Chondrocyte (in vitro differentiated cells): ENCODE data around the gene SWSAP1. TPM values are rescaled to one million over a fixed set of nuclear protein-coding genes. Genes with fewer than 3 reads are reported as not detected.
"Not testable (repeated sequence)": the region's sequence is repeated elsewhere in the genome, so short reads cannot be mapped to it uniquely, and the experiment has no call there.

Source experiments
- DNase-seq: peaks from one replicate; pipeline ENCODE4 v3.0.0; 2021; ENCODE audit warnings: mixed read lengths, low spot score
- H3K27ac Mint-ChIP-seq: one replicate; pipeline ENCODE4 v1.8.0; 2021; ENCODE audit warnings: mild to moderate bottlenecking, moderate library complexity, mixed read lengths; ENCODE audit not compliant: unreplicated experiment
- H3K27me3 Mint-ChIP-seq: 2 replicates; pipeline ENCODE4 v1.8.0; 2021; ENCODE audit warnings: low read depth, mixed read lengths
- H3K36me3 Mint-ChIP-seq: 2 replicates; pipeline ENCODE4 v1.8.0; 2021; ENCODE audit warnings: low read depth, mixed read lengths
- H3K4me1 Mint-ChIP-seq: 2 replicates; pipeline ENCODE4 v1.8.0; 2021; ENCODE audit warnings: low read depth, mild to moderate bottlenecking, mixed read lengths
- H3K4me3 Mint-ChIP-seq: one replicate; pipeline ENCODE4 v1.8.0; 2021; ENCODE audit warnings: mild to moderate bottlenecking, moderate library complexity, mixed read lengths; ENCODE audit not compliant: unreplicated experiment
- H3K9me3 Mint-ChIP-seq: 2 replicates; pipeline ENCODE4 v1.8.0; 2021; ENCODE audit warnings: low read depth, mixed read lengths
- CTCF ChIP-seq: fragments of 200-600 bp; sonication (generic); IDR thresholded peaks from 2 replicates; pipeline ENCODE4 v1.5.0; 2021; ENCODE audit warnings: antibody characterized with exemption, mild to moderate bottlenecking, moderate library complexity
- total RNA-seq: library from RNA; stranded (reverse); gene quantifications from 3 replicates; pipeline ENCODE4 v1.2.1, GENCODE V29; 2021

The SWSAP1 gene
- total RNA-seq, 1 donor from 2014 or later: 1.1 TPM

- no peak for DNase-seq
- Mint-ChIP-seq H3K4me1 (peaks cover 15% of the 10 kb centered on the region), H3K27me3 (no peaks in the 10 kb centered on the region), H3K27ac (no peak within 1 kb of the TSS), H3K36me3 (peaks cover 8% of the 10 kb centered on the region), H3K4me3 (peak within 1 kb of the TSS; percentile 72), H3K9me3 (no peaks in the 10 kb centered on the region)
- no peak for TF ChIP-seq CTCF
Measured at GRCh38 chr19:11339254-11340098, 35.0 kb upstream of the SWSAP1 start, which contains the start of gene RAB3D. TSS of gene RAB3D (minus strand) at chr19:11339657. CDS start at chr19:11337399, 2,258 bp downstream.

DNA sequence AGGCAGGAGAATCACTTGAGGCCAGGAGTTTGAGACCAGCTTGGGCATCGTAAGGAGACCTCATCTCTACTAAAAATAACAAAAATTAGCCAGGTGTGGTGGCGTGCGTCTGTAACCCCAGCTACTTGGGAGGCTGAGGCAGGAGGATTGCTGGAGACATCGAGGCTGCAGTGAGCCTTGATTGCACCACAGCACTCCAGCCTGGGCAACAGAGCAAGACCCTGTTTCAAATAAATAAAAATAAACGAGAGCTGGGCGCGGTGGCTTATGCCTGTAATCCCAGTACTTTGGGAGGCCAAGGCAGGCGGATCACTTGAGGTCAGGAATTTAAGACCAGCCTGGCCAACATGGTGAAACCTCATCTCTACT, 34.4 kb upstream of the SWSAP1 start:
- Mint-ChIP-seq H3K4me3 (peak overlapping the region; percentile 72), H3K4me1 (peaks cover 20% of the 10 kb centered on the region)
- DNase-seq, H3K27me3 Mint-ChIP-seq, H3K27ac Mint-ChIP-seq, H3K36me3 Mint-ChIP-seq, H3K9me3 Mint-ChIP-seq: not testable (repeated sequence)

DNA sequence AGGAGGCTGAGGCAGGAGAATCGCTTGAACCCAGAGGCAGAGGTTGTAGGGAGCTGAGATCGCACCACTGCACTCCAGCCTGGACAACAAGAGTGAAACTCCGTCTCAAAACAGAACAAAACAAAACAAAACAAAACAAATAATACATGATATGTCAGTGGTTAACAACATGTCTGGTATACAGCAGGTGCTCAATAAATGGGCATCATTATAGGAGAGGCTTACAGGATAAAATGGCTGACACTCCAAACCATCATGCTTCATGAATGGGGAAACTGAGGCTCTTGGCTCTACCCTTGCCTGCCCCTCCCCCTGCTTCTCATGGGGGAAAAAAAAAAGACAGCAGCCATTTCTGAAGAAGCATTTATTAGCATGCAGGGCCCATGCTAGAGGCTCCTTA, 32.0 kb upstream of the SWSAP1 start:
- no peak for DNase-seq
- Mint-ChIP-seq H3K27me3 (no peaks in the 10 kb centered on the region), H3K36me3 (no peaks in the 10 kb centered on the region), H3K27ac (no peak overlapping the region), H3K9me3 (no peaks in the 10 kb centered on the region), H3K4me1 (peaks cover 40% of the 10 kb centered on the region), H3K4me3 (no peak overlapping the region)
- no peak for TF ChIP-seq CTCF

- Mint-ChIP-seq H3K9me3 (peaks cover 8% of the 10 kb centered on the region), H3K36me3 (peaks cover 5% of the 10 kb centered on the region), H3K27me3 (no peaks in the 10 kb centered on the region), H3K27ac (peak overlapping the region; percentile 98), H3K4me1 (peaks cover 30% of the 10 kb centered on the region), H3K4me3 (peak overlapping the region; percentile 92)
- TF ChIP-seq CTCF: no peak
- DNase-seq: no peak
Measured at GRCh38 chr19:11345122-11345803, 29.2 kb upstream of the SWSAP1 start.

- TF ChIP-seq CTCF: peak; percentile 29
- Mint-ChIP-seq H3K36me3 (peaks cover 5% of the 10 kb centered on the region), H3K4me3 (peak within 1 kb of the TSS; percentile 92), H3K27me3 (no peaks in the 10 kb centered on the region), H3K9me3 (peaks cover 8% of the 10 kb centered on the region), H3K27ac (peak within 1 kb of the TSS; percentile 98), H3K4me1 (peaks cover 30% of the 10 kb centered on the region)
- DNase-seq: peak; percentile 98
Measured at GRCh38 chr19:11346104-11346940, 28.1 kb upstream of the SWSAP1 start, which contains the start of the genes CCDC159 and TMEM205. TSS of gene CCDC159 (plus strand) at chr19:11346519. CDS start at chr19:11346607, 88 bp downstream. TSS of gene TMEM205 (minus strand) at chr19:11346268. CDS start at chr19:11345619, 649 bp downstream.
